GM23248 (cell line): ENCODE results near the gene UBR2. TPM values are rescaled to one million over a fixed set of nuclear protein-coding genes. Genes with fewer than 3 reads are reported as not detected.

ENCODE experiments used
- DNase-seq: peaks from one replicate; pipeline ENCODE4 v3.0.0-alpha.2; 2015
- H2AFZ ChIP-seq: fragments of 200-600 bp; sonication (generic); 2 replicates; pipeline ENCODE4 v1.6.1; 2016; ENCODE audit warnings: antibody characterized with exemption
- H3F3A ChIP-seq: fragments of 200-600 bp; sonication (generic); 2 replicates; pipeline ENCODE4 v1.6.1; 2016; ENCODE audit warnings: mild to moderate bottlenecking, antibody characterized with exemption, mixed run types; ENCODE audit not compliant: insufficient read depth
- H3K27ac ChIP-seq: fragments of 200-600 bp; sonication (generic); 2 replicates; pipeline ENCODE4 v1.5.1; 2016; ENCODE audit warnings: mild to moderate bottlenecking
- H3K27me3 ChIP-seq: fragments of 200-600 bp; sonication (generic); replicated peaks from 2 replicates; pipeline ENCODE4 v1.6.1; 2016; ENCODE audit warnings: mild to moderate bottlenecking; ENCODE audit not compliant: insufficient read depth
- H3K36me3 ChIP-seq: fragments of 200-600 bp; sonication (generic); 2 replicates; pipeline ENCODE4 v1.6.1; 2016; ENCODE audit warnings: low read depth, mild to moderate bottlenecking
- H3K4me1 ChIP-seq: fragments of 200-600 bp; sonication (generic); 2 replicates; pipeline ENCODE4 v1.6.1; 2016; ENCODE audit warnings: mild to moderate bottlenecking; ENCODE audit not compliant: insufficient read depth
- H3K4me2 ChIP-seq: fragments of 200-600 bp; sonication (generic); one replicate; pipeline ENCODE4 v1.6.1; 2016; ENCODE audit warnings: mild to moderate bottlenecking; ENCODE audit not compliant: unreplicated experiment
- H3K4me3 ChIP-seq: fragments of 200-600 bp; sonication (generic); 2 replicates; pipeline ENCODE4 v1.5.1; 2016; ENCODE audit warnings: mild to moderate bottlenecking
- H3K79me2 ChIP-seq: fragments of 200-600 bp; sonication (generic); 2 replicates; pipeline ENCODE4 v1.6.1; 2016; ENCODE audit warnings: mild to moderate bottlenecking; ENCODE audit not compliant: insufficient read depth
- H3K9ac ChIP-seq: fragments of 200-600 bp; sonication (generic); 2 replicates; pipeline ENCODE4 v1.6.1; 2016; ENCODE audit warnings: mild to moderate bottlenecking
- H3K9me2 ChIP-seq: fragments of 200-600 bp; sonication (generic); 2 replicates; pipeline ENCODE4 v1.6.1; 2016; ENCODE audit warnings: mixed run types, mild to moderate bottlenecking, moderate library complexity; ENCODE audit not compliant: insufficient read depth
- H3K9me3 ChIP-seq: fragments of 200-600 bp; sonication (generic); one replicate; pipeline ENCODE4 v1.6.1; 2017; ENCODE audit warnings: low read depth
- H4K20me1 ChIP-seq: fragments of 200-600 bp; sonication (generic); 2 replicates; pipeline ENCODE4 v1.6.0; 2016; ENCODE audit not compliant: insufficient read depth
- EZH2 ChIP-seq: fragments of 200-600 bp; sonication (generic); IDR thresholded peaks from 2 replicates; pipeline ENCODE4 v1.6.1; 2018; ENCODE audit warnings: antibody characterized with exemption, mild to moderate bottlenecking; ENCODE audit not compliant: insufficient read depth, poor library complexity, severe bottlenecking
- EZH2phosphoT487 ChIP-seq: fragments of 200-600 bp; sonication (generic); IDR thresholded peaks from 2 replicates; pipeline ENCODE4 v1.6.1; 2018; ENCODE audit warnings: antibody characterized with exemption, moderate library complexity, mild to moderate bottlenecking, low read depth; ENCODE audit not compliant: insufficient read depth
- WGBS, 2 experiments: methylation state at CpG; one replicate each; pipeline ENCODE4 v1.1.6; 2015 to 2017; ENCODE audit warnings: low lambda C conversion rate in 2 of 2, low coverage in 1 of 2; ENCODE audit errors: missing lambda C conversion rate in 2 of 2; 5-methylcytosine and 5-hydroxymethylcytosine counted together
- in situ Hi-C: fragments of 300-500 bp; cut with MboI; formaldehyde crosslinking; loops from 2 replicates; pipeline ENCODE4 v1.15.0; 2020
- polyA plus RNA-seq: library from polyadenylated mRNA; unstranded; fragments of >200 nt; fragmentation: Nextera tagmentation; extraction: Ambion mirVana; gene quantifications from 2 replicates; pipeline ENCODE4 v1.2.1, GENCODE V29; 2016
- small RNA-seq: library from RNA; depleted of rRNA; stranded (forward); fragments of <200 nt; gene quantifications from one replicate; pipeline ENCODE3, GENCODE V24; 2014; ENCODE audit warnings: low read depth, low replicate concordance
- total RNA-seq: library from RNA; depleted of rRNA; stranded (reverse); fragments of >200 nt; shearing (Covaris generic); gene quantifications from 2 replicates; pipeline ENCODE4 v1.2.3, GENCODE V29; 2014; rRNA removed

Gene UBR2
- total and polyA plus RNA-seq, 2 experiments from 2014 or later, result 8.5 to 23.3 TPM

GRCh38 chr6:42735976-42736375, 172.1 kb downstream of the UBR2 start:
- no peaks in the 10 kb centered on the region for H3F3A ChIP-seq
- WGBS, 2 experiments, result 61 to 72% methylated on average over 3 of the region's 3 CpGs
- TF ChIP-seq EZH2phosphoT487, result no peak
- no peak for DNase-seq
- no peaks in the 10 kb centered on the region for H3K36me3 ChIP-seq
- no peak overlapping the region for H3K4me3 ChIP-seq
- H3K4me1 ChIP-seq, result peaks cover 3% of the 10 kb centered on the region; the same call in 1 of the 2 replicates
- H3K79me2 ChIP-seq, result no peaks in the 10 kb centered on the region
- no peaks in the 10 kb centered on the region for H3K27me3 ChIP-seq
- H3K4me2 ChIP-seq, result no peak overlapping the region
- no peak overlapping the region for H3K27ac ChIP-seq
- H3K9me3 ChIP-seq, result no peaks in the 10 kb centered on the region
- H4K20me1 ChIP-seq, result no peaks in the 10 kb centered on the region
- H2AFZ ChIP-seq, result no peak overlapping the region
- H3K9ac ChIP-seq, result no peak overlapping the region
- in situ Hi-C loops, result no loop called here
- H3K9me2 ChIP-seq, result no peaks in the 10 kb centered on the region

- H3K79me2 ChIP-seq, result peaks cover 28% of the 10 kb centered on the region
- H3F3A ChIP-seq, result peaks cover 11% of the 10 kb centered on the region
- H3K9me2 ChIP-seq, result no peaks in the 10 kb centered on the region
- peak; percentile 50 for DNase-seq
- H3K4me1 ChIP-seq, result peaks cover 13% of the 10 kb centered on the region
- H3K27me3 ChIP-seq, result no peaks in the 10 kb centered on the region
- no peaks in the 10 kb centered on the region for H3K9me3 ChIP-seq
- WGBS, 2 experiments, result 46 to 52% methylated on average over 3 of the region's 3 CpGs
- no peak overlapping the region for H3K4me2 ChIP-seq
- H3K9ac ChIP-seq, result no peak overlapping the region
- no peak overlapping the region for H3K27ac ChIP-seq
- TF ChIP-seq EZH2, result no peak
- TF ChIP-seq EZH2phosphoT487, result no peak
- H3K4me3 ChIP-seq, result no peak overlapping the region
- peak overlapping the region; percentile 32; the same call in 1 of the 2 replicates for H2AFZ ChIP-seq
- no peaks in the 10 kb centered on the region for H4K20me1 ChIP-seq
- no peaks in the 10 kb centered on the region for H3K36me3 ChIP-seq
- in situ Hi-C loops, result no loop called here
Measured at GRCh38 chr6:42740725-42741124, 176.9 kb downstream of the UBR2 start.

GRCh38 chr6:42742116-42742894, 178.5 kb downstream of the UBR2 start:
- no peak overlapping the region for H2AFZ ChIP-seq

More at GRCh38 chr6:42742116-42742894, 178.5 kb downstream of the UBR2 start:
- Histone ChIP-seq H3K36me3 (no peaks in the 10 kb centered on the region), H3K4me2 (no peak overlapping the region), H3K4me1 (peaks cover 13% of the 10 kb centered on the region), H3K9ac (no peak overlapping the region), H3K4me3 (no peak overlapping the region), H3F3A (peaks cover 14% of the 10 kb centered on the region), H3K9me3 (no peaks in the 10 kb centered on the region), H4K20me1 (no peaks in the 10 kb centered on the region), H3K9me2 (no peaks in the 10 kb centered on the region), H3K79me2 (peaks cover 30% of the 10 kb centered on the region), H3K27me3 (no peaks in the 10 kb centered on the region), H3K27ac (0 out of 2 replicates have a peak overlapping the region, but pooled peaks have one; percentile 13)
- TF ChIP-seq EZH2phosphoT487, result no peak
- peak; percentile 49 for DNase-seq
- WGBS, 2 experiments, result 60 to 73% methylated on average over 5 of the region's 5 CpGs
- in situ Hi-C loops, result no loop called here

Small RNAs within 50 kb of the gene (small RNA-seq; reads per million reads assigned to genes)
- not detected for gene RNU6-890P

Other genes with a start within 250 kb of the UBR2 start
- 2.7 and 4.7 TPM in 2 replicates for gene TRERF1, start 112.1 kb upstream of the UBR2 start, total RNA-seq
- 2.8 and 3.1 TPM in 2 replicates for gene TRERF1, start 112.1 kb upstream of the UBR2 start, polyA plus RNA-seq
- gene PRPH2, start 158.6 kb downstream of the UBR2 start, total RNA-seq, result 1.5 TPM in 2 replicates
- 1.7 and 2.3 TPM in 2 replicates for gene PRPH2, start 158.6 kb downstream of the UBR2 start, polyA plus RNA-seq
- gene TBCC, start 182.1 kb downstream of the UBR2 start, total RNA-seq, result 36.9 and 37.3 TPM in 2 replicates
- gene TBCC, start 182.1 kb downstream of the UBR2 start, polyA plus RNA-seq, result 35.0 and 38.3 TPM in 2 replicates
- gene BICRAL, start 218.0 kb downstream of the UBR2 start, total RNA-seq, result 5.4 and 5.7 TPM in 2 replicates
- gene BICRAL, start 218.0 kb downstream of the UBR2 start, polyA plus RNA-seq, result 2.4 and 2.5 TPM in 2 replicates